HG02981 (cell line): ENCODE data around the gene TSSK6.

Source experiments
- ATAC-seq: cut with Tn5 transposase; IDR thresholded peaks from one replicate; pipeline ENCODE4 v1.9.1; 2021; ENCODE audit warnings: mild to moderate bottlenecking, moderate library complexity; ENCODE audit not compliant: unreplicated experiment

Gene TSSK6

GRCh38 chr19:19545707-19546106 is 30.4 kb upstream of the TSSK6 start:
- no peak for ATAC-seq

- no peak for ATAC-seq
These were observed 29.7 kb upstream of the TSSK6 start for GRCh38 chr19:19544954-19545591.

GRCh38 chr19:19544257-19544953 is 29.1 kb upstream of the TSSK6 start:
- no peak for ATAC-seq

- ATAC-seq = no peak
These were observed 28.3 kb upstream of the TSSK6 start for GRCh38 chr19:19543640-19544039.

GRCh38 chr19:19543101-19543500 is 27.8 kb upstream of the TSSK6 start:
- no peak for ATAC-seq

- ATAC-seq = no peak
These were observed 27.2 kb upstream of the TSSK6 start for GRCh38 chr19:19542507-19542906.

- no peak for ATAC-seq
These were observed 26.3 kb upstream of the TSSK6 start for GRCh38 chr19:19541616-19542015.

- ATAC-seq = peak; percentile 44
These were observed 25.6 kb upstream of the TSSK6 start for GRCh38 chr19:19540715-19541515.

- no peak for ATAC-seq
These were observed 24.8 kb upstream of the TSSK6 start for GRCh38 chr19:19540064-19540714.

GRCh38 chr19:19539698-19540063 is 24.3 kb upstream of the TSSK6 start:
- no peak for ATAC-seq

- no peak for ATAC-seq
These were observed 23.4 kb upstream of the TSSK6 start for GRCh38 chr19:19538785-19539166.

- ATAC-seq = no peak
These were observed 22.9 kb upstream of the TSSK6 start, which contains the start of gene CILP2 for GRCh38 chr19:19538061-19538784. TSS of gene CILP2 (plus strand) at chr19:19538265. CDS start at chr19:19538350, 85 bp downstream.

- no peak for ATAC-seq
These were observed 22.0 kb upstream of the TSSK6 start for GRCh38 chr19:19537075-19538048.

- no peak for ATAC-seq
These were observed 20.2 kb upstream of the TSSK6 start for GRCh38 chr19:19535311-19536191.

- ATAC-seq = no peak
These were observed 19.4 kb upstream of the TSSK6 start for GRCh38 chr19:19534556-19535265.

GRCh38 chr19:19533841-19534240 is 18.5 kb upstream of the TSSK6 start:
- no peak for ATAC-seq

- ATAC-seq = no peak
These were observed 17.7 kb upstream of the TSSK6 start for GRCh38 chr19:19532806-19533701.
